ENCODE results near the gene XKR8. TPM values are rescaled to one million over a fixed set of nuclear protein-coding genes. Genes with fewer than 3 reads are reported as not detected.

Gene XKR8
- total and polyA plus RNA-seq, 4 experiments from 2014 or later, result 13.1 to 24.7 (median 16.7) TPM

DNA sequence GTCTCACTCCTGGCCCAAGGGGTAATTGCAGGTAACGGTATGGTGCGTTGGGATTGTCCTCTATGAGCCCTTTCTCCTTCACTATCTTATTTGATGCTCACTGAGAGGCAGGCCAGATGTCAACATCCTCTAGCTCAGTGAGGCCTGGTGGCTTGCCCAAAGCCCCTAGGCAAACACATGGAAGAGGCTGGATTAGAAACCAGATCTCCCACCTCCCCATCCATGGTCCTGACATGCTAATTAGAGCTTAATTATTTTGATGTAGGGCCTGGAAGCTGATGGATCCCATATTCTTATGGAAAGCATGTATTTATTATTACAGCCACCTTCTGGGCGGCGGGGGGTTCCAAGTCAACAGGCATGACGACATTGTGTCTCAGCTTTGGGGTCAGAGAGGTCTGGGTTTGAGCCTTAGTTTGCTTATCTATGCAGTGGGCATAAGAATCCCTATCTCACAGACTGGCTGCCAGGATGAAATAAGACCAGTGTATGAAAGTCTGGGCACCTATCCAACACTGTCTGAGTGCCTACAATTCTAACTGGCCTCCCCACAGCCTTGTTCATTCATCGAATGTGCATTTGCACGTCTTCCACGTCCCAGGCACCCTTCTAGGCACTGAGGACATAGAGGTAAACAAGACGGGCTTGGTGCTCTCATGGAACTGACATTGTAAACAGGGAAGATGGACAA, 18.8 kb upstream of the XKR8 start:
- H3K27me3 ChIP-seq (ENCODE audit: insufficient read depth, low read length), result no peaks in the 10 kb centered on the region
- Mint-ChIP-seq H3K9me3 (no peaks in the 10 kb centered on the region), H3K27ac (peak overlapping the region; percentile 68 to 92 (median 77)), H3K27me3 (no peaks in the 10 kb centered on the region), H3K4me3 (no peak overlapping the region), H3K36me3 (no peaks in the 10 kb centered on the region), H3K4me1 (peaks cover 22 to 58% (median 33%) of the 10 kb centered on the region in 4 donors)
- no peak overlapping the region for H3K4me3 ChIP-seq (ENCODE audit: low read length in 2 of 2)
- no peaks in the 10 kb centered on the region for H3K9me3 ChIP-seq (ENCODE audit: control insufficient read depth in 1 of 2, low read length in 2 of 2)
- ChIA-PET POLR2A (ENCODE audit: partially characterized antibody) (interaction anchor here (1.2 to 2.0 kb wide), 5 partner anchors 19 to 147 kb away, joined by 4 to 7 read pairs (median 6); partner anchors contain the start of genes EYA3 and XKR8), CTCF (ENCODE audit: partially characterized antibody) (interaction anchor here (0.6 to 6.0 kb wide), 25 partner anchors 10 to 271 kb away, joined by 3 to 90 read pairs (median 4); partner anchors contain the start of genes EYA3 and XKR8)
- no peak overlapping the region for H3K27ac ChIP-seq (ENCODE audit: low read depth, low read length)
- no peaks in the 10 kb centered on the region for H3K36me3 ChIP-seq (ENCODE audit: insufficient read depth, low read length)
- no peak for DNase-seq
- peaks cover 33% of the 10 kb centered on the region for H3K4me1 ChIP-seq (ENCODE audit: insufficient read depth, low read length)
- intact Hi-C loops (cut with micrococcal nuclease), result loop anchor here (1.0 to 2.0 kb wide), 3 partner anchors 38 to 148 kb away; partner anchors contain the start of gene EYA3

DNA sequence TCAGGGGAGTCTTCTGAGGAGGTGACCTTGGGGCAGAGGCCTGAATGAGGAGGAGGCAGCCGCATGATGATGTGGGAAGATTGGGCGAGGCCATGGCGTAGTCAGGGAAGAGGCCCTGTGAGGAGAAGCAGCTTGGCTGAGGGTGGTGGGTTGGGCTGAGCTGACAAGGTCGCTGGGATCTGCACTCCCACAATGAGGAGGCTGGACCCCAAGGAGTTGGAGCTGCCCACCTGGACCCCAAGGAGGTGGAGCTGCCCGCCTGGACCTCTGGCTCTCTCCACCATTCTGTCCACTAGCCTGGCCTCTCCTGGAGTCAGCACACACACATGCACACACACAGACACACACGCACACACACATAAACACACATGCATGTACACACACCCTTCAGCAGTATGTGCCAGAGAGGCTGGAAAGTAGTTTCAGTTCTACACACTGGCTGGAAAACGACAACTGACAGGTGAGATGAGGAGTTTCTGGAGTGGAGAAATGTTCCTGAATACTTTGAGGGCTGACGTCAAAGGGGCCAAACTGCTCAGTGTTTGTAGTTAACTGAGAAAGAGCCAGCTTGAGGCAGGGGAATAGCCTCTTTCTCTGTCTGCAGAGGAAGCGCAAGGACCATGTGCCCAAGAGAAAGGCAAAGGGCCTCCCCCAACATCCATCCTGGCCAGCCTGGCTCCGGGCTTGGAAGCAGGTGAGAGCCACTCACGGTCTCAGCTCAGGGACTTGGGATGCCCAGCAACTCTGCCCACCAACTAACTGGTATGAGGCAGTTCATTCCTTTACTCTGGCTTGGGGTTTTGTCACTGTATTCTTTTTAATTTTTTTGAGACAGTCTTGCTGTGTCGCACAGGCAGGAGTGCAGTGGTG, 17.9 kb upstream of the XKR8 start:
- POLR2A ChIA-PET (ENCODE audit: partially characterized antibody), result interaction anchor here (0.6 to 4.9 kb wide), 3 partner anchors 17 to 124 kb away, joined by 3 to 41 read pairs (median 3); partner anchors contain the start of gene XKR8
- CTCF ChIA-PET (ENCODE audit: partially characterized antibody), result interaction anchor here (0.8 to 6.0 kb wide), 12 partner anchors 9 to 267 kb away, joined by 3 to 90 read pairs (median 8); partner anchors contain the start of gene XKR8
- H3K4me1 ChIP-seq (ENCODE audit: insufficient read depth, low read length), result peaks cover 33% of the 10 kb centered on the region
- peaks cover 22 to 58% (median 33%) of the 10 kb centered on the region in 4 donors for H3K4me1 Mint-ChIP-seq
- no peaks in the 10 kb centered on the region for H3K36me3 ChIP-seq (ENCODE audit: insufficient read depth, low read length)
- H3K4me3 ChIP-seq (ENCODE audit: low read length in 2 of 2), result no peak overlapping the region
- H3K27ac ChIP-seq (ENCODE audit: low read depth, low read length), result no peak overlapping the region
- intact Hi-C loops (cut with micrococcal nuclease), result loop anchor here (2.0 kb wide), 2 partner anchors 83 to 147 kb away; partner anchors contain the start of gene EYA3
- H3K36me3 Mint-ChIP-seq, result no peaks in the 10 kb centered on the region
- peak overlapping the region in 5 of 7 donors; percentile 74 to 96 (median 90) for H3K27ac Mint-ChIP-seq
- H3K9me3 ChIP-seq (ENCODE audit: control insufficient read depth in 1 of 2, low read length in 2 of 2), result no peaks in the 10 kb centered on the region
- H3K9me3 Mint-ChIP-seq, result no peaks in the 10 kb centered on the region
- no peaks in the 10 kb centered on the region for H3K27me3 ChIP-seq (ENCODE audit: insufficient read depth, low read length)
- no peaks in the 10 kb centered on the region for H3K27me3 Mint-ChIP-seq
- no peak for DNase-seq
- peak overlapping the region in 1 of 8 donors; percentile 41 for H3K4me3 Mint-ChIP-seq

DNA sequence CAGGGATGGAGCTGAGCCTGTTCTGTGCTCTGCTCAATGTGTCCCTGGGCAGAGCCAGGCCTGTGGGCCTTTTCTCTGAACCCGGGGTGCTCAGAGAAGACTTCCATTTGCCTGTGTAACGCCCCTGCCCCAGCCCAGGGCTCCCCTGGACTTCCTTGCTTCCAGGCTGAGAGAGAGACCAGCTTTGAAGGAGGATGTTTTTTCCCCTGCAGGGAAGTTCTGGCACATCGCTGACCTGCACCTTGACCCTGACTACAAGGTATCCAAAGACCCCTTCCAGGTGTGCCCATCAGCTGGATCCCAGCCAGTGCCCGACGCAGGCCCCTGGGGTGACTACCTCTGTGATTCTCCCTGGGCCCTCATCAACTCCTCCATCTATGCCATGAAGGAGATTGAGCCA, 14.8 kb upstream of the XKR8 start:
- CTCF ChIA-PET (ENCODE audit: partially characterized antibody), result interaction anchor here (0.9 to 2.3 kb wide), 5 partner anchors 10 to 47 kb away, joined by 3 to 7 read pairs (median 5); partner anchors contain the start of gene XKR8
- H3K4me1 Mint-ChIP-seq, result peaks cover 22 to 48% (median 32%) of the 10 kb centered on the region in 4 donors
- H3K4me3 Mint-ChIP-seq, result no peak overlapping the region
- Histone ChIP-seq H3K4me1 (ENCODE audit: insufficient read depth, low read length) (peaks cover 31% of the 10 kb centered on the region), H3K27me3 (ENCODE audit: insufficient read depth, low read length) (no peaks in the 10 kb centered on the region), H3K9me3 (ENCODE audit: control insufficient read depth in 1 of 2, low read length in 2 of 2) (no peaks in the 10 kb centered on the region), H3K4me3 (ENCODE audit: low read length in 2 of 2) (no peak overlapping the region), H3K27ac (ENCODE audit: low read depth, low read length) (no peak overlapping the region), H3K36me3 (ENCODE audit: insufficient read depth, low read length) (no peaks in the 10 kb centered on the region)
- H3K27me3 Mint-ChIP-seq, result no peaks in the 10 kb centered on the region
- peak overlapping the region in 5 of 7 donors; percentile 48 to 82 (median 67) for H3K27ac Mint-ChIP-seq
- no peaks in the 10 kb centered on the region for H3K36me3 Mint-ChIP-seq
- intact Hi-C loops (cut with micrococcal nuclease), result no loop called here
- POLR2A ChIA-PET (ENCODE audit: partially characterized antibody), result interaction anchor here (0.6 to 4.9 kb wide), 2 partner anchors 14 to 1237 kb away, joined by 3 to 41 read pairs; partner anchors contain the start of genes SRSF4 and XKR8
- no peaks in the 10 kb centered on the region for H3K9me3 Mint-ChIP-seq
- DNase-seq, result no peak

DNA sequence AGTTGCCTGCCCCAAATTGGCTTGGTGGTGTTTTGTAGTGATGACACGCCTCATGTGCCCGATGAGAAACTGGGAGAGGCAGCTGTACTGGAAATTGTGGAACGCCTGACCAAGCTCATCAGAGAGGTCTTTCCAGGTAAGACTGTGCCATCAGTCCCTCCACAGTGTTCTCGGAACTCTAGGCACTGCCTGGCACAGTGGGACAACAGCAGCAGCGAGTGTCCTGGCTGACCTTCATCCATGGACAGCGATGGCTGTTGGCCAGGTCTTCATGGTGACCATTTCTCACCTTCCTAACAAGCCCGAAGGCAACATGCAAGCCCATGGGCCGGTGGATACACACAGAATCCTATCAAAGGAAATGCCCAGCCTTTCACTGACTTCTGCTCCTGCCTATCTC, 10.7 kb upstream of the XKR8 start:
- DNase-seq, result no peak
- Mint-ChIP-seq H3K9me3 (no peaks in the 10 kb centered on the region), H3K27me3 (no peaks in the 10 kb centered on the region), H3K36me3 (no peaks in the 10 kb centered on the region), H3K4me3 (no peak overlapping the region), H3K4me1 (peaks cover 2 to 15% (median 5%) of the 10 kb centered on the region in 4 donors), H3K27ac (peak overlapping the region in 1 of 7 donors; percentile 6)
- ChIA-PET POLR2A (ENCODE audit: partially characterized antibody) (no interaction called here), CTCF (ENCODE audit: partially characterized antibody) (interaction anchor here (1.3 kb wide), 3 partner anchors 8 to 39 kb away, joined by 3 to 5 read pairs (median 4); no protein-coding TSS in a partner anchor)
- Histone ChIP-seq H3K27ac (ENCODE audit: low read depth, low read length) (no peak overlapping the region), H3K27me3 (ENCODE audit: insufficient read depth, low read length) (no peaks in the 10 kb centered on the region), H3K4me1 (ENCODE audit: insufficient read depth, low read length) (peaks cover 5% of the 10 kb centered on the region), H3K36me3 (ENCODE audit: insufficient read depth, low read length) (no peaks in the 10 kb centered on the region), H3K9me3 (ENCODE audit: control insufficient read depth in 1 of 2, low read length in 2 of 2) (no peaks in the 10 kb centered on the region), H3K4me3 (ENCODE audit: low read length in 2 of 2) (no peak overlapping the region)
- intact Hi-C loops (cut with micrococcal nuclease), result no loop called here

DNA sequence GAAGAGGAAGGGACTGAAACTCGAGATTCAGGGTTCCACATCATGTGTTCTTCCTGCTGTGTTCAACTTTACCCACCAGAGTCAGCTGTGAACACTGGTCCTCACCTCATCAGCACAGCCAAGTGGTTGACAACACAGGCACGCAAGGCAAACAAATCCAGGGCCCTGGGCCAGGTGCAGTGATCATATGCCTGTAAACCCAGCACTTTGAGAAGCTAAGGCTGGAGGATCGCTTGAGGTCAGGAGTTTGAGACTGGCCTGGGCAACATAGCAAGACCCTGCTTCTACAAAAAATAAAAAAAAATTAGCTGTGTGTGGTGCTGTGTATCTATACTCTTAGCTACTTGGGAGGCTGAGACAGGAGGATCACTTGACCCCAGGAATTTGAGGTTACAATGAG, 8.4 kb upstream of the XKR8 start:
- H3K27ac ChIP-seq (ENCODE audit: low read depth, low read length), result no peak overlapping the region
- no peaks in the 10 kb centered on the region for H3K4me1 ChIP-seq (ENCODE audit: insufficient read depth, low read length)
- intact Hi-C loops (cut with micrococcal nuclease), result no loop called here
- ChIA-PET CTCF (ENCODE audit: partially characterized antibody) (interaction anchor here (1.7 to 2.7 kb wide), 2 partner anchors 11 to 22 kb away, joined by 5 to 16 read pairs; no protein-coding TSS in a partner anchor), POLR2A (ENCODE audit: partially characterized antibody) (no interaction called here)
- peaks cover 0 to 5% (median under 1%) of the 10 kb centered on the region in 4 donors for H3K4me1 Mint-ChIP-seq
- no peaks in the 10 kb centered on the region for H3K27me3 Mint-ChIP-seq
- no peak overlapping the region for H3K27ac Mint-ChIP-seq
- H3K4me3 ChIP-seq (ENCODE audit: low read length in 2 of 2), result no peak overlapping the region
- no peaks in the 10 kb centered on the region for H3K9me3 ChIP-seq (ENCODE audit: control insufficient read depth in 1 of 2, low read length in 2 of 2)
- H3K36me3 ChIP-seq (ENCODE audit: insufficient read depth, low read length), result no peaks in the 10 kb centered on the region
- H3K36me3 Mint-ChIP-seq, result no peaks in the 10 kb centered on the region
- H3K4me3 Mint-ChIP-seq, result no peak overlapping the region
- H3K27me3 ChIP-seq (ENCODE audit: insufficient read depth, low read length), result no peaks in the 10 kb centered on the region
- no peaks in the 10 kb centered on the region for H3K9me3 Mint-ChIP-seq
- DNase-seq, result no peak

DNA sequence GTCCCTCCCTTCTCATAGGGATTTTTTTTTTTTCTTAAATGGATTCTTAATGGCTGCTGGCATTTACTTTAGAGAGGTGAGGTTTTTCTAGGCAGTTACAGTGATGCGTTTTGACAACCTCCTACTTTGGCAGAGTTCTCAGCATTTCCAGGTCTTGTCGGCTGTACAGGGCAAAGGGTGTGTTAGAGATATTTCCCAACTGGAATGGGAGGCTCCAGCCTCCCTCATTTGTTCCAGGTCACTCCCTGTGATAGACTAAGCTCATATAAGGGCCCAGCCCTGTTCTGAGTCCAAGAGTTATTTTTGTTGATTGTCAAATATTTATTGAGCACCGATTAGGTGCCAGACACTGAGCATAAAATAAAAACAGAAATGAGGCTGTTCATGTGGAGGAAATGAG, 7.6 kb upstream of the XKR8 start:
- CTCF ChIA-PET (ENCODE audit: partially characterized antibody), result interaction anchor here (1.7 to 2.7 kb wide), 2 partner anchors 12 to 22 kb away, joined by 5 to 16 read pairs; no protein-coding TSS in a partner anchor

More for the DNA sequence above, 7.6 kb upstream of the XKR8 start:
- H3K27me3 Mint-ChIP-seq, result no peaks in the 10 kb centered on the region
- H3K27ac Mint-ChIP-seq, result no peak overlapping the region
- no peaks in the 10 kb centered on the region for H3K27me3 ChIP-seq (ENCODE audit: insufficient read depth, low read length)
- POLR2A ChIA-PET (ENCODE audit: partially characterized antibody), result no interaction called here
- peaks cover under 1 to 6% (median 1%) of the 10 kb centered on the region in 4 donors for H3K4me1 Mint-ChIP-seq
- intact Hi-C loops (cut with micrococcal nuclease), result no loop called here
- no peaks in the 10 kb centered on the region for H3K4me1 ChIP-seq (ENCODE audit: insufficient read depth, low read length)
- H3K4me3 Mint-ChIP-seq, result no peak overlapping the region
- H3K36me3 Mint-ChIP-seq, result no peaks in the 10 kb centered on the region
- no peaks in the 10 kb centered on the region for H3K9me3 Mint-ChIP-seq
- no peaks in the 10 kb centered on the region for H3K36me3 ChIP-seq (ENCODE audit: insufficient read depth, low read length)
- H3K27ac ChIP-seq (ENCODE audit: low read depth, low read length), result no peak overlapping the region
- no peak overlapping the region for H3K4me3 ChIP-seq (ENCODE audit: low read length in 2 of 2)
- no peak for DNase-seq
- H3K9me3 ChIP-seq (ENCODE audit: control insufficient read depth in 1 of 2, low read length in 2 of 2), result no peaks in the 10 kb centered on the region

Measured in CD4-positive, alpha-beta memory T cell (primary cell).